ENCODE results near the gene BORCS8.
A peak's percentile ranks its signal among the peaks of the same experiment; 100 is the strongest.

The BORCS8 gene

DNA sequence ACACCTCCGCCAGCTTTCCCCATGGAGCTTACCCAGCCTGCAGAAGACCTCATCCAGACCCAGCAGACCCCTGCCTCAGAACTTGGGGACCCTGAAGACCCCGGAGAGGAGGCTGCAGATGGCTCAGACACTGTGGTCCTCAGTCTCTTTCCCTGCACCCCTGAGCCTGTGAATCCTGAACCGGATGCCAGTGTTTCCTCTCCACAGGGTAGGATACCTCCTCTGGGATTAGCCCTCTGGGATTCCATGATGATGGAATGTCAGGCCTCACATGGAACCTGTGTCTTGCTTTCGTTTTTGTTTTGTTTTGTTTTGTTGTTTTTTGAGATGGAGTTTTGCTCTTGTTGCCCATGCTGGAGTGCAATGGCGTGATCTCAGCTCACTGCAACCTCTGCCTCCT is 2.0 kb upstream of the BORCS8 start:
- Mint-ChIP-seq H3K27me3 (ENCODE audit: low read depth, poor library complexity) (no peaks in the 10 kb centered on the region), H3K9me3 (no peaks in the 10 kb centered on the region), H3K27ac (peak overlapping the region; percentile 16), H3K36me3 (ENCODE audit: low read depth) (peaks cover 24% of the 10 kb centered on the region), H3K4me1 (peaks cover 42% of the 10 kb centered on the region), H3K4me3 (peak overlapping the region; percentile 98)
- no peak for DNase-seq
- TF ChIP-seq, protein P1, sequence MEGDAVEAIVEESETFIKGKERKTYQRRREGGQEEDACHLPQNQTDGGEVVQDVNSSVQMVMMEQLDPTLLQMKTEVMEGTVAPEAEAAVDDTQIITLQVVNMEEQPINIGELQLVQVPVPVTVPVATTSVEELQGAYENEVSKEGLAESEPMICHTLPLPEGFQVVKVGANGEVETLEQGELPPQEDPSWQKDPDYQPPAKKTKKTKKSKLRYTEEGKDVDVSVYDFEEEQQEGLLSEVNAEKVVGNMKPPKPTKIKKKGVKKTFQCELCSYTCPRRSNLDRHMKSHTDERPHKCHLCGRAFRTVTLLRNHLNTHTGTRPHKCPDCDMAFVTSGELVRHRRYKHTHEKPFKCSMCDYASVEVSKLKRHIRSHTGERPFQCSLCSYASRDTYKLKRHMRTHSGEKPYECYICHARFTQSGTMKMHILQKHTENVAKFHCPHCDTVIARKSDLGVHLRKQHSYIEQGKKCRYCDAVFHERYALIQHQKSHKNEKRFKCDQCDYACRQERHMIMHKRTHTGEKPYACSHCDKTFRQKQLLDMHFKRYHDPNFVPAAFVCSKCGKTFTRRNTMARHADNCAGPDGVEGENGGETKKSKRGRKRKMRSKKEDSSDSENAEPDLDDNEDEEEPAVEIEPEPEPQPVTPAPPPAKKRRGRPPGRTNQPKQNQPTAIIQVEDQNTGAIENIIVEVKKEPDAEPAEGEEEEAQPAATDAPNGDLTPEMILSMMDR (IDR thresholded peaks at IDR 0.05) = no peak

DNA sequence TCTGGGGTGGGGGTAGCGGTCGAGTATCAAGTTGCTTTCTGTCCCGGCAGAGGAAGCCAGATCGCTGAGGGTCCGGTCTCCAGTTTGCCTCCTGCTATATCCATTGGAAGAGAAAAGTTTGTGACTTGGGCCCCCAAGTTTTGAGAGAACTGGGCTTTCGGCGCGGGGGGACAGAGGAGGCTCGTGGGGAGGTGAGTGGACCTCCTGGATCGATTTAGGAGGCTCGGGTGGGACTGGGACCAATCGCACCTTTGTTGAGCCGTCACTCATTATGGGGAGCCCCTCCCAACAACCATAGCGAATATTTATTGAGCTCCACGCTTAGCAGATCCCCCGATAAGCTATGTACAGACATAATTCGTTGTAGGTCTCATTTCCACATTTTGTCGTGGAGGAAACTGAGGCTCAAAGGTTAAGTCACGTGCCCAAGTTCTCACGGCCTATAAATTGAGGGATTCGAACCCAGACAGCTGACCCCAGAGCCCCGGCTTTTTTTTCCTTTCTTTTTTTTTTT is 1.0 kb upstream of the BORCS8 start:
- Mint-ChIP-seq H3K9me3 (no peaks in the 10 kb centered on the region), H3K27me3 (ENCODE audit: low read depth, poor library complexity) (no peaks in the 10 kb centered on the region), H3K27ac (peak overlapping the region; percentile 69), H3K4me1 (peaks cover 42% of the 10 kb centered on the region), H3K4me3 (peak overlapping the region; percentile 98), H3K36me3 (ENCODE audit: low read depth) (peaks cover 15% of the 10 kb centered on the region)
- TF ChIP-seq, protein P1 (IDR thresholded peaks at IDR 0.05) = no peak
- DNase-seq = no peak

DNA sequence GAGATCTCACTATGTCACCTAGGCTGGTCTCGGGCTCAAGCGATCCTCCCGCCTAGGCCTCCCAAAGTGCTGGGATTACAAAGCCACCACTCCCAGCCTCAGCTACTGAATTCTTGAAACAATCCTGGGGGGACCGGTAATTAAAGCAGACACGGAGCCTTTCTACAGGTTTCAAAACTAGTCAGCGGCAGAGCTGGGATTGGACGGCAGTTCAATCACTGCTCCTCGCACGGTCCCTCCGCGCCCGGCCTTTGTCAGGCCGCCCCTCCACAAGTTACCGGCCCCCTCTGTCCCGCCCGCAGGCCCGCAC is 229 bp downstream of the BORCS8 start:
- TF ChIP-seq, protein P1 (IDR thresholded peaks at IDR 0.05) = no peak
- peaks cover 14% of the 10 kb centered on the region for H3K36me3 Mint-ChIP-seq (ENCODE audit: low read depth)
- peaks cover 42% of the 10 kb centered on the region for H3K4me1 Mint-ChIP-seq
- H3K9me3 Mint-ChIP-seq = no peaks in the 10 kb centered on the region
- H3K27ac Mint-ChIP-seq = peak overlapping the region; percentile 99
- H3K27me3 Mint-ChIP-seq (ENCODE audit: low read depth, poor library complexity) = no peaks in the 10 kb centered on the region
- DNase-seq = no peak
- H3K4me3 Mint-ChIP-seq = peak overlapping the region; percentile 98

DNA sequence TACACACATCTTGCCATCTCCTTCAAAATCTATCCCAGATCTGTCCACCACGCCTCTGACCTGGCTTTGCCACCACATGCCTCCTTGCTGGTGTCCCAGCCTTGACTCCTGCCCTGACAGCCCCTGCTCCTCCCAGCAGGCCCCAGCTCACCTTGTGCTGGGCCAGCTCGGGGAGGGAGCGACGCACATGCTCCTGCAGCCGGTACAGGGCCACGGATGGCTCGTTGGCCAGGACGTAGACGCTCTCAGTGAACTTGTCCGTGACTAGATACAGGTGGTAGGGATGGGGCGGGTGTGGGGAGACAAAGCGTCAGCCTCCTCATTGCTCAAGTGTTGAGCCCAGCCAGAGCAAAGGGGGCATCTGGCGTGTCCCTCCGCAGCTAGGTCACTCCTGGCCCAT is 5.2 kb downstream of the BORCS8 start:
- DNase-seq = no peak
- TF ChIP-seq, protein P1 (IDR thresholded peaks at IDR 0.05) = no peak
- no peak overlapping the region for H3K4me3 Mint-ChIP-seq
- H3K9me3 Mint-ChIP-seq = peaks cover 3% of the 10 kb centered on the region
- H3K27ac Mint-ChIP-seq = peak overlapping the region; percentile 84
- H3K4me1 Mint-ChIP-seq = peaks cover 14% of the 10 kb centered on the region
- peaks cover 3% of the 10 kb centered on the region for H3K27me3 Mint-ChIP-seq (ENCODE audit: low read depth, poor library complexity)
- H3K36me3 Mint-ChIP-seq (ENCODE audit: low read depth) = peaks cover 35% of the 10 kb centered on the region

DNA sequence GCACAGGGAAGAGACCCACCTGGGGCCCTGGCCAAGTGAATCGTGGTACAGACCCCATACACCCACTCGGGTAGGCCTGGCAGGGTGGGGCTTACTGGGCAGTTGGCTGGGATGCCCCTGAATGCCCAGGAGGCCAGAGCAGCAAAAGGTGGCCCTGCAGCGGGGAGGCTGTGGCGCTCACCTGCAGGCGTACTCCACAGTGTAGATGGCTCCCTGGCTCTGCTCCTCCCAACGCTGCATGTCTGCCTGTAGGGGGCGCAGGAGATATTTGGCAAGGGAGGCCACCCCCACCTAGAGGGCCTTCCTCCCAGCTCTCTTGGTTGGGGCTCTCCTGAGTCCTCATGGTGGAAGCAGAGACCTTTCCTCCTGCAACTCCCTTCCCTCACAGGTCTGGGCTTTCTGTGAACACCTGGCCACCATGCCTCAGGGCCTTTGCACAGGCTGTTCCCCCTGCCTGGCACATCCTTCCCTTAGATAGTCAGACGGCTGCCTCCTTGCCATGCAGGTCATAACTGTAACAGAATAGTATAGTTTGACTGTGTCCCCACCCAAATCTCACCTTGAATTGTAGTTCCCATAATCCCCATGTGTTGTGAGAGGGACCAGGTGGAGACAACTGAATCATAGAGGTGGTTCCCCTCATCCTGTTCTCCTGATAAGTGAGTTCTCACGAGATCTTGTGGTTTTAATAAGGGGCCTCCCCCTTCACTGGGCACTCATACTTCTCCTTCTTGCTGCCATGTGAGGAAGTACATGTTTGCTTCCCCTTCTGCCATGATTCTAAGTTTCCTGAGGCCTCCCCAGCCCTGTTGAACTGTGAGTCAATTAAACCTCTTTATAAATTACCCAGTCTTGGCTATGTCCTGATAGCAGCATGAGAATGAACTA is 5.9 kb downstream of the BORCS8 start:
- peak; percentile 59 for DNase-seq
- Mint-ChIP-seq H3K27me3 (ENCODE audit: low read depth, poor library complexity) (peaks cover 3% of the 10 kb centered on the region), H3K4me1 (peaks cover 8% of the 10 kb centered on the region), H3K4me3 (no peak overlapping the region), H3K36me3 (ENCODE audit: low read depth) (peaks cover 42% of the 10 kb centered on the region), H3K27ac (no peak overlapping the region), H3K9me3 (peaks cover 3% of the 10 kb centered on the region)
- TF ChIP-seq, protein P1 (IDR thresholded peaks at IDR 0.05) = peak; percentile 64
